ENCODE results near the gene SORCS3. TPM values are rescaled to one million over a fixed set of nuclear protein-coding genes. Genes with fewer than 3 reads are reported as not detected.

The SORCS3 gene
- total RNA-seq, 2 experiments from 2014 or later, result not detected

DNA sequence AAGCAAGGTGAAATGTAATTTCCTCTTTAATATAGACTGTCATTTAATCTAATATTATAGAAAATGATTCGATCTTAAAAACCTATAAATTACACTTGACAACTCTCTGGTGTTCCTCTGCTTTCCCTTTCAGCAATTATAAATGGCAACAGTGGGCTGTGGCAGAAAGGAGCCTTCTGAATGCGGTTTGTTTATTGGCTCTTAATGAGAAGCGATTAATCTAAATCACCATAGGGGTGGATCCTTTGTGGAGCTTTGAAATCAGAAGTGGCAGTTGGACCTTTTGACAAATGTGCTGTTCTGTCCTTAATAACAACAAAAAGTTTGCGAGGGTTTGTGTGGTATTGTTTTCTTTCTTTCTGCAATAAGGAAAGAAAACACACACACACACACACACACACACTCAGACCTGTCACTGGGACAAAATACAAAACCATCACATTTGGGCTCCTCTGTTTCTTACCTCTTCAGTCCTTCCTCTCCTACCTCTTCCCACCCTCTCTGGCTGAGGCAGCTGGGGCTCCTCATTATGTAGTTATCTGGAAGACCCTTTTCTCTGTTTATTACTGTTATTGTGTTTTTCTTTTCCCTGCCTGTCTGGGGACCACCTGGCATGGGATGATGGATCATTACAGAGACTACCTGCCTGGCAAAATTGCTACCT is 316.2 kb downstream of the SORCS3 start:
- Mint-ChIP-seq H3K27me3 (ENCODE audit: low read depth) (no peaks in the 10 kb centered on the region), H3K27ac (no peak overlapping the region), H3K36me3 (ENCODE audit: low read depth) (no peaks in the 10 kb centered on the region), H3K4me1 (ENCODE audit: low read depth) (no peaks in the 10 kb centered on the region), H3K9me3 (ENCODE audit: insufficient read depth) (no peaks in the 10 kb centered on the region), H3K4me3 (no peak overlapping the region)
- no peak for DNase-seq
- no peak for ATAC-seq
- CTCF ChIA-PET, result no interaction called here
- POLR2A ChIA-PET, result no interaction called here

DNA sequence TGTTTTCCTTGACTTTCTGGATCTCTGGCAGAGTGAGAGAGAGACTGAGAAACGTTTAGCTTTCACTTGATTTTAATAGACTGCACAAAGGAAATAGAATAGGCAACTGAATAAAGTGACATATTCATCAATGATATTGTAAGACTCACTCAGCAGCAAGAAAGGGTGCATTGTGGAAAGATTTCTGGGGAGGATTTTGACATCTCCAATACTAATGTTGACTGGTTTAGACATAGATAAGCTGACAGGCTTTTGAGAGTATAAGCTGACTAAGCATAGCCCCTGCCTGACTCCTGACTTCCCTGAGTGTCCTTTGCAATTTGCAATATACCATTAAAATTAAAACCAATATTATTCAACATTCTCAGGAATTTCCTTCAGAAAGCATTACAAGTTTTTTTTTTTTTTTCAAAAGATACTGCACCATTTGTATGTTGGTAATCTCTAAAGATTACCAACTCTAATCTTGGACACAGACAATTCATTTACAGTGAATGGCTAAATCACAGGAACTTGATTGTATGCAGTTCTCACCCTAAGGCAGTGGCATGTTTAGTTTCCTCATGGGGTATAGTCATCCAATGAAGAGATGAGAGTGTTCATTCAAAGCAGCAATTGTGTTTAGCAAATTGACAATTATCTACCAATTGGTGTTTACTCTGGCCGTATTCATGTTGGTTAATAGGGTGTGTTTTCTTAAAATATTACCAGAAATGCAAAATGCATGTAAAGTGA is 325.6 kb downstream of the SORCS3 start:
- Mint-ChIP-seq H3K9me3 (ENCODE audit: insufficient read depth) (no peaks in the 10 kb centered on the region), H3K36me3 (ENCODE audit: low read depth) (no peaks in the 10 kb centered on the region), H3K4me3 (no peak overlapping the region), H3K4me1 (ENCODE audit: low read depth) (no peaks in the 10 kb centered on the region), H3K27ac (no peak overlapping the region), H3K27me3 (ENCODE audit: low read depth) (no peaks in the 10 kb centered on the region)
- CTCF ChIA-PET, result no interaction called here
- DNase-seq, result no peak
- ATAC-seq, result no peak
- POLR2A ChIA-PET, result no interaction called here

GRCh38 chr10:104980368-104980767 is 339.3 kb downstream of the SORCS3 start:
- H3K27ac Mint-ChIP-seq, result no peak overlapping the region
- H3K36me3 Mint-ChIP-seq (ENCODE audit: low read depth), result no peaks in the 10 kb centered on the region
- CTCF ChIA-PET, result no interaction called here
- ATAC-seq, result no peak
- H3K4me1 Mint-ChIP-seq (ENCODE audit: low read depth), result no peaks in the 10 kb centered on the region
- H3K27me3 Mint-ChIP-seq (ENCODE audit: low read depth), result no peaks in the 10 kb centered on the region
- no peak overlapping the region for H3K4me3 Mint-ChIP-seq
- no peak for DNase-seq
- no peaks in the 10 kb centered on the region for H3K9me3 Mint-ChIP-seq (ENCODE audit: insufficient read depth)
- POLR2A ChIA-PET, result no interaction called here

DNA sequence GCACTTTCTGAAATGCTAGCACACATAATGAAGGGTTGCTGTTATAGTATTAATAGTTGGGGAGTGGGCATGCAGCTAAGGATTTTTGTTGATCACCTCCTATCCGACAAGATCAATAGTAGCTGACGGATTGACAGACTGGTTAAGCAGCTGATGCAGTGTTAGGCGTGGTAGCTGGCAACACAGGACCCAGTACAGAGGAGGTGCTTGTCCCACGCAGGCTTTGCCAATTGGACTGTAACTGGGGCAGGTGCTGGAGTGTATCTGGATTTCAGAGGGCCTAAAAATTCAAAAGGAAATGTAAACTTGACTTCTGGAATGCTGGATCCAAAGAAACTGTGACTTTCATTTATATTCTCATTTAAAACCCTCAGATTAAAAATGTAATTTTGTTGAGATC is 340.9 kb downstream of the SORCS3 start:
- Mint-ChIP-seq H3K36me3 (ENCODE audit: low read depth) (no peaks in the 10 kb centered on the region), H3K4me1 (ENCODE audit: low read depth) (no peaks in the 10 kb centered on the region), H3K27me3 (ENCODE audit: low read depth) (no peaks in the 10 kb centered on the region), H3K4me3 (no peak overlapping the region), H3K27ac (no peak overlapping the region), H3K9me3 (ENCODE audit: insufficient read depth) (no peaks in the 10 kb centered on the region)
- DNase-seq (no peak), ATAC-seq (no peak)
- CTCF ChIA-PET, result interaction anchor here (1.0 kb wide), 1 partner anchor 8 kb away, joined by 3 read pairs; no protein-coding TSS in a partner anchor
- POLR2A ChIA-PET, result no interaction called here

GRCh38 chr10:104988686-104989085 is 347.6 kb downstream of the SORCS3 start:
- Mint-ChIP-seq H3K4me3 (no peak overlapping the region), H3K4me1 (ENCODE audit: low read depth) (no peaks in the 10 kb centered on the region), H3K27ac (no peak overlapping the region), H3K9me3 (ENCODE audit: insufficient read depth) (no peaks in the 10 kb centered on the region), H3K36me3 (ENCODE audit: low read depth) (no peaks in the 10 kb centered on the region), H3K27me3 (ENCODE audit: low read depth) (no peaks in the 10 kb centered on the region)
- ATAC-seq (no peak), DNase-seq (no peak)
- ChIA-PET CTCF (no interaction called here), POLR2A (no interaction called here)

- ChIA-PET POLR2A (no interaction called here), CTCF (interaction anchor here (0.7 kb wide), 1 partner anchor 8 kb away, joined by 3 read pairs; no protein-coding TSS in a partner anchor)
- Mint-ChIP-seq H3K4me3 (no peak overlapping the region), H3K9me3 (ENCODE audit: insufficient read depth) (no peaks in the 10 kb centered on the region), H3K36me3 (ENCODE audit: low read depth) (no peaks in the 10 kb centered on the region), H3K27me3 (ENCODE audit: low read depth) (no peaks in the 10 kb centered on the region), H3K27ac (no peak overlapping the region), H3K4me1 (ENCODE audit: low read depth) (no peaks in the 10 kb centered on the region)
- DNase-seq (no peak), ATAC-seq (no peak)
These were observed 348.8 kb downstream of the SORCS3 start for GRCh38 chr10:104989880-104990279.

GRCh38 chr10:104993085-104993484 is 352.0 kb downstream of the SORCS3 start:
- H3K9me3 Mint-ChIP-seq (ENCODE audit: insufficient read depth), result no peaks in the 10 kb centered on the region
- ChIA-PET POLR2A (no interaction called here), CTCF (no interaction called here)
- DNase-seq (no peak), ATAC-seq (no peak)
- H3K4me1 Mint-ChIP-seq (ENCODE audit: low read depth), result no peaks in the 10 kb centered on the region
- no peak overlapping the region for H3K4me3 Mint-ChIP-seq
- H3K27me3 Mint-ChIP-seq (ENCODE audit: low read depth), result no peaks in the 10 kb centered on the region
- no peaks in the 10 kb centered on the region for H3K36me3 Mint-ChIP-seq (ENCODE audit: low read depth)
- H3K27ac Mint-ChIP-seq, result no peak overlapping the region

- ATAC-seq (no peak), DNase-seq (no peak)
- CTCF ChIA-PET, result no interaction called here
- POLR2A ChIA-PET, result no interaction called here
- Mint-ChIP-seq H3K27ac (no peak overlapping the region), H3K4me3 (no peak overlapping the region), H3K27me3 (ENCODE audit: low read depth) (no peaks in the 10 kb centered on the region), H3K36me3 (ENCODE audit: low read depth) (no peaks in the 10 kb centered on the region), H3K4me1 (ENCODE audit: low read depth) (no peaks in the 10 kb centered on the region), H3K9me3 (ENCODE audit: insufficient read depth) (no peaks in the 10 kb centered on the region)
These were observed 360.2 kb downstream of the SORCS3 start for GRCh38 chr10:105001269-105001668.

DNA sequence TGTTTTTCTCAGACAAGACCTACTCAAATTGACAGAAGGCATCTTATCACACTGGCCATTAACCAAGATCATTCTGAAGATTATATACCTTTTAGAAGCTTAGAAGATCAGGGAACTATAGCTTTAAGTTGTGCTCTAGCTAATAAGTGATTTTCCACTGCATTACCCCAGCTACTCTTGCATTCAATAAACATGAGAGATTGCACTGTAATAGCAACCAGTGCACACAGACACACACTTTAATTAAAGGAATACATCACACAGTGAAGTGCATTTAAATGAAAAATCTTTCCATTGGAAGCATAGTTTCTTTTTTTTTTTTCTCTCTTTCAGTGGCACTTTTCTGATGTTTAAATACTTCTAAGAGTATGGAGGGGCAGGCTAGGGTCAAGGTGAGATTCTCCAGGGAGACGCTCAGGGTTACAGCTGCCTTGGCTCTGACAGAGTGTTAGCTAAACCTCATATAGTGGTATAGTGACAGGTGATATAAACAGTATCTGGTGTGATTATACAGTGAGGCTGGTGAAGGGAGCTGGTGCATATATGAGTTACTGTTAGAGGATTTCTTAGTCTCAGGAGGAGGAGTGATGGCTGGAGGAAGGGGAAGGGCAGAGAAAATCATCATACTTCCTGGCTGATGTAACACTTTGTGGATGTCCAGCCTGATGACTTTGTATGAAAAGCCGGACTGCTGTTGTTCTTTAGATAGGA is 369.5 kb downstream of the SORCS3 start:
- POLR2A ChIA-PET, result no interaction called here
- CTCF ChIA-PET, result no interaction called here
- no peak overlapping the region for H3K27ac Mint-ChIP-seq

DNA sequence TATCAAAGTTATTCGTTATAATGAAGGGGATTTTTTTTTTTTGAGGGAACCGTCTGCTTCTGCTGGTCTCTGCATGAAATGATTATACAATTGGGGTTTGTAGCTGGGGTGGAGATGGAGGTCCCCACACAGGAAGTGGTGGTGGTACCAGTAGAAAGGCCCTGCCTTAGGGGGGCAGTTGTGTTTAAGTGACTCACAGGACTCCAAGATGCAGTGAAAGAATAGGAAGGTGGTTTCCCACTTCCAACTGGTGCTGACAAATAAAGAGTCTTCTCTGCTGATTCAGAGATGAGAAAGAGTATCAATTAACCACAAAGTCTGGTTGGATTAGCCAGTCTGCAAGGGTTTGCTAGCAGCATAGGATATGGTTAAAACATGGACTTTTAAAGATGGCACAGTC is 376.0 kb downstream of the SORCS3 start:
- Mint-ChIP-seq H3K4me1 (ENCODE audit: low read depth) (peaks cover 4% of the 10 kb centered on the region), H3K27me3 (ENCODE audit: low read depth) (no peaks in the 10 kb centered on the region), H3K27ac (no peak overlapping the region), H3K36me3 (ENCODE audit: low read depth) (no peaks in the 10 kb centered on the region), H3K4me3 (no peak overlapping the region), H3K9me3 (ENCODE audit: insufficient read depth) (no peaks in the 10 kb centered on the region)
- ChIA-PET CTCF (no interaction called here), POLR2A (no interaction called here)
- no peak for ATAC-seq
- DNase-seq, result no peak

More for the DNA sequence above, 369.5 kb downstream of the SORCS3 start:
- H3K9me3 Mint-ChIP-seq (ENCODE audit: insufficient read depth), result no peaks in the 10 kb centered on the region
- DNase-seq, result no peak
- H3K4me1 Mint-ChIP-seq (ENCODE audit: low read depth), result no peaks in the 10 kb centered on the region
- H3K4me3 Mint-ChIP-seq, result no peak overlapping the region
- H3K36me3 Mint-ChIP-seq (ENCODE audit: low read depth), result no peaks in the 10 kb centered on the region
- no peak for ATAC-seq
- no peaks in the 10 kb centered on the region for H3K27me3 Mint-ChIP-seq (ENCODE audit: low read depth)

- no peak for DNase-seq
- ChIA-PET CTCF (no interaction called here), POLR2A (no interaction called here)
- H3K9me3 Mint-ChIP-seq (ENCODE audit: insufficient read depth), result no peaks in the 10 kb centered on the region
- no peaks in the 10 kb centered on the region for H3K36me3 Mint-ChIP-seq (ENCODE audit: low read depth)
- H3K27ac Mint-ChIP-seq, result no peak overlapping the region
- no peak for ATAC-seq
- H3K27me3 Mint-ChIP-seq (ENCODE audit: low read depth), result no peaks in the 10 kb centered on the region
- peaks cover 4% of the 10 kb centered on the region for H3K4me1 Mint-ChIP-seq (ENCODE audit: low read depth)
- no peak overlapping the region for H3K4me3 Mint-ChIP-seq
These were observed 376.6 kb downstream of the SORCS3 start for GRCh38 chr10:105017691-105018090.

GRCh38 chr10:105023211-105024111 is 382.4 kb downstream of the SORCS3 start:
- POLR2A ChIA-PET, result no interaction called here
- Mint-ChIP-seq H3K4me3 (no peak overlapping the region), H3K27me3 (ENCODE audit: low read depth) (no peaks in the 10 kb centered on the region), H3K36me3 (ENCODE audit: low read depth) (no peaks in the 10 kb centered on the region), H3K4me1 (ENCODE audit: low read depth) (no peaks in the 10 kb centered on the region), H3K27ac (no peak overlapping the region), H3K9me3 (ENCODE audit: insufficient read depth) (no peaks in the 10 kb centered on the region)
- CTCF ChIA-PET, result no interaction called here
- ATAC-seq, result no peak
- DNase-seq, result no peak

Measured in activated CD8-positive, alpha-beta T cell treated with anti-CD3 and anti-CD28 coated beads, Interleukin-2, amount 10 ng/mL, durations not matched to agents 7 days and 5 days (primary cell).